Left ventricle myocardium inferior (tissue), 1 donor: ENCODE data around the gene APP. TPM values are rescaled to one million over a fixed set of nuclear protein-coding genes. Genes with fewer than 3 reads are reported as not detected.
A peak's percentile ranks its signal among the peaks of the same experiment; 100 is the strongest.
"Not testable (repeated sequence)": the region's sequence is repeated elsewhere in the genome, so short reads cannot be mapped to it uniquely, and the experiment has no call there.

Experiments
- DNase-seq: peaks from one replicate; pipeline ENCODE4 v3.0.0-alpha.2; 2020
- H3K27ac ChIP-seq: fragments of 200-600 bp; replicated peaks from 2 replicates; pipeline ENCODE4 v1.8.0; 2021
- H3K27me3 ChIP-seq: fragments of 200-600 bp; 2 replicates; pipeline ENCODE4 v1.8.0; 2021; ENCODE audit warnings: low read depth
- H3K36me3 ChIP-seq: fragments of 200-600 bp; 2 replicates; pipeline ENCODE4 v1.8.0; 2021
- H3K4me1 ChIP-seq: fragments of 200-600 bp; 2 replicates; pipeline ENCODE4 v1.8.0; 2021
- H3K4me3 ChIP-seq: fragments of 200-600 bp; 2 replicates; pipeline ENCODE4 v1.8.0; 2021; ENCODE audit warnings: mild to moderate bottlenecking, moderate library complexity
- H3K9me3 ChIP-seq: fragments of 200-600 bp; replicated peaks from 2 replicates; pipeline ENCODE4 v1.8.0; 2021
- intact Hi-C: fragments of 100-400 bp; cut with micrococcal nuclease; formaldehyde crosslinking; loops from one replicate; pipeline ENCODE4 v1.11.0; 2022
- total RNA-seq: library from RNA; stranded (reverse); fragmentation: NEBNext Ultra II Directional; extraction: Animal tissue kit (Norgen Biotek cat#: 25700); gene quantifications from one replicate; pipeline ENCODE4 v1.2.1, GENCODE V29; 2021
- TF ChIP-seq, protein P1 (sequence below): fragments of 200-600 bp; IDR thresholded peaks from 2 replicates; pipeline ENCODE4 v1.8.0; 2021; ENCODE audit warnings: antibody characterized with exemption, mild to moderate bottlenecking, borderline replicate concordance
- donor health status: DM: no; HTN: yes; CAD: no; lungs with severe emphysema.

The APP gene
- total RNA-seq, 1 donor from 2014 or later = 332 TPM

DNA sequence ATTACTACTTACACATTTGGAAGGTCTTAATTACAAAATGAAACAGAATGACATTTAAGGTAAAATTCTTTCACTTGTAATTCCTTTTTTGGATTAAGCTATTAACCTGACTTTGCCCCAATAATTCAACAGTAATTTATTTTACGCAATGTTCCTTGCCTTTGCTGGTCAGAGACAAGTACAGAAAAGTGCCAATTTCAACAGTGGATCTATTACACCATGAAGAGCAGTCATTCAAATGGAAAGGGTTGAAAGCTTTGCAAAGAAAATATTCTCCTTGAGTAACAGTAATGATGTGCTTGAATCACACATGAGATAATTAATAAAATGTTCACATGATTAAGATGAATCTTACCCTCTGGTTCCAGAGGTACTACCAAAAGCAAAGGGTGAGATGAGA is 84.7 kb downstream of the APP start:
- peaks cover 32% of the 10 kb centered on the region for H3K4me1 ChIP-seq
- no peak overlapping the region for H3K27ac ChIP-seq
- DNase-seq = no peak
- intact Hi-C loops = no loop called here
- no peaks in the 10 kb centered on the region for H3K9me3 ChIP-seq
- TF ChIP-seq, protein P1, sequence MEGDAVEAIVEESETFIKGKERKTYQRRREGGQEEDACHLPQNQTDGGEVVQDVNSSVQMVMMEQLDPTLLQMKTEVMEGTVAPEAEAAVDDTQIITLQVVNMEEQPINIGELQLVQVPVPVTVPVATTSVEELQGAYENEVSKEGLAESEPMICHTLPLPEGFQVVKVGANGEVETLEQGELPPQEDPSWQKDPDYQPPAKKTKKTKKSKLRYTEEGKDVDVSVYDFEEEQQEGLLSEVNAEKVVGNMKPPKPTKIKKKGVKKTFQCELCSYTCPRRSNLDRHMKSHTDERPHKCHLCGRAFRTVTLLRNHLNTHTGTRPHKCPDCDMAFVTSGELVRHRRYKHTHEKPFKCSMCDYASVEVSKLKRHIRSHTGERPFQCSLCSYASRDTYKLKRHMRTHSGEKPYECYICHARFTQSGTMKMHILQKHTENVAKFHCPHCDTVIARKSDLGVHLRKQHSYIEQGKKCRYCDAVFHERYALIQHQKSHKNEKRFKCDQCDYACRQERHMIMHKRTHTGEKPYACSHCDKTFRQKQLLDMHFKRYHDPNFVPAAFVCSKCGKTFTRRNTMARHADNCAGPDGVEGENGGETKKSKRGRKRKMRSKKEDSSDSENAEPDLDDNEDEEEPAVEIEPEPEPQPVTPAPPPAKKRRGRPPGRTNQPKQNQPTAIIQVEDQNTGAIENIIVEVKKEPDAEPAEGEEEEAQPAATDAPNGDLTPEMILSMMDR = no peak
- no peaks in the 10 kb centered on the region for H3K27me3 ChIP-seq
- H3K4me3 ChIP-seq = no peak overlapping the region
- H3K36me3 ChIP-seq = peaks cover 17% of the 10 kb centered on the region

DNA sequence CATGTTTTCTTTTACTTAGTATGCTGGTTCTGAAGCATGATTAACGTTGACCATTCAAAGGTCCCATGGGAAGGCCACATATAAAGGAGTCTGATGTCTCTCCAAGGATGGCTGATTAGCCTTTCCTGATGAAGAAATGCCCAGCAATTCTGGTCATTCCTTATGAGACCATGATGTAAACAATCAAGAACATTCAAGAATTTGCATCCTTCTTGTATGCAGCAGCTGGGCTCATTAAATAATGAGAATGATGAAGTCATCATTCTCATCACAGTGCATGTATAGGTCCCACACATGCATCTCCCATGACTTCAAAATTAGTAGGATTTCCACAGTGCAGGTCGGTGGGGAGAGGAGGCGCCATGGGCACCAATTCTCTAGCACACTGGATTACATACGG is 85.4 kb downstream of the APP start:
- Histone ChIP-seq H3K4me3 (no peak overlapping the region), H3K27ac (no peak overlapping the region), H3K27me3 (no peaks in the 10 kb centered on the region), H3K36me3 (peaks cover 17% of the 10 kb centered on the region), H3K9me3 (no peaks in the 10 kb centered on the region), H3K4me1 (peaks cover 32% of the 10 kb centered on the region)
- TF ChIP-seq, protein P1 = no peak
- intact Hi-C loops = no loop called here
- no peak for DNase-seq

DNA sequence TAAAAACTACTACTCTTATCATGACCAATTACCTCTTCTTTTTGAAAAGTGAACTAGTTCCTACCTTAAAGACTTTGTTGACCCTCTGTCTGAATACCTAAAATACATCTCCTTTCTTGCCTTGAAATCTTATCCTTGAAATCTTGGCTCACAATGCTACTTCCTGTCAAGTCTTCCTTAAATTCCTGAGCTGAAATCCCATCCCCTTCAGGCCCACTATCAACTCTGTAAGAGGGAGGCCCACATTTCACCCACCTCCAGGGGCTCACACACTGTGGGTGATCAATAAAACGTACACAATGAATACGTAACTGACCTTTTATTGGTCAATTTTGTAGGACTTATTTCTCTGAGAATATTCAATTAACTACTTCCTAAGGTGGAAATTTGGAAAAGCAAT is 88.0 kb downstream of the APP start:
- intact Hi-C loops = no loop called here
- no peak for DNase-seq
- Histone ChIP-seq H3K36me3 (no peaks in the 10 kb centered on the region), H3K27ac (no peak overlapping the region), H3K4me3 (no peak overlapping the region), H3K4me1 (peaks cover 46% of the 10 kb centered on the region), H3K9me3 (no peaks in the 10 kb centered on the region), H3K27me3 (no peaks in the 10 kb centered on the region)
- TF ChIP-seq, protein P1 = no peak

DNA sequence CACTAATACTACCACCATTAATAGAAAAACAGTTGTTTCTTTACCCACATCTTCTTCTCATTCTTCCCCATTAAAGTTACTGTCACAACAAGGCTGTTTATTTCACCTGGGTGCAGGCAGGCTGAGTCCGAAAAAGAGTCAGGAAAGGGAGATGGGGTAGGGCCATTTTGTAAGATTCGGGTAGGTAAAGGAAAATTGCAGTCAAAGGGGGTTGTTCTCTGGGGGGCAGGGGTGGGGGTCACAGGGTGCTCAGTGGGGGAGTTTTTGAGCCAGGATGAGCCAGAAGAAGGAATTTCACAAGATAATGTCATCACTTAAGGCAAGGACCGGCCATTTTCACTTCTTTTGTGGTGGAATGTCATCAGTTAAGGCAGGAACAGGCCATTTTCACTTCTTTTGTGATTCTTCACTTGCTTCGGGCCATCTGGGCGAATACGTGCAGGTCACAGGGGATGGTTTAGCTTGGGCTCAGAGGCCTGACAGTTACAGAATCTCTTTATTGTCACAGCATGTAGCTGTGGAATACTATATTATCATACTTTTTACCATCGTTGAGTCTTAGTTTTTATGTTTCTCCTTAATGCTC is 89.3 kb downstream of the APP start:
- H3K27me3 ChIP-seq, DNase-seq, H3K36me3 ChIP-seq, H3K4me3 ChIP-seq, intact Hi-C loops, H3K9me3 ChIP-seq, H3K27ac ChIP-seq: not testable (repeated sequence)
- peaks cover 45% of the 10 kb centered on the region for H3K4me1 ChIP-seq

DNA sequence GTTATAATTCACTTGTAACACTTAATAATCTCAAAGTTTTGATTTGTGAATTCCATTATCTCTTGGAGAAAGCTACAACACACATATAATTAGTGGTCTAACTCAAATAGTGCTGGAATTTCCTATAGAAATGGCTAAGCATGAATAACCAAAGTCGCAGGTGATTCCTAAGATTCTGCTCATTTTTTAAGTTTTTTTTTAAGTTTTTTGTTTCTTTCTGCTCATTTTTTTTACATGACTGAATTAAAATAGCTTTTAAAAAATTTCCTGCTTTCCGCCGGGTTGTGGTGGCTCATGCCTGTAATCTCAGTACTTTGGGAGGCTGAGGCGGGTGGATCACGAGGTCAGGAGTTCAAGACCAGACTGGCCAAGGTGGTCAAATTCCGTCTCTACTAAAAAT is 90.4 kb downstream of the APP start:
- intact Hi-C loops = no loop called here
- H3K9me3 ChIP-seq = no peaks in the 10 kb centered on the region
- TF ChIP-seq, protein P1 = no peak
- no peak overlapping the region for H3K4me3 ChIP-seq
- peaks cover 37% of the 10 kb centered on the region for H3K4me1 ChIP-seq
- H3K27me3 ChIP-seq = no peaks in the 10 kb centered on the region
- no peak overlapping the region for H3K27ac ChIP-seq
- DNase-seq = no peak
- no peaks in the 10 kb centered on the region for H3K36me3 ChIP-seq

DNA sequence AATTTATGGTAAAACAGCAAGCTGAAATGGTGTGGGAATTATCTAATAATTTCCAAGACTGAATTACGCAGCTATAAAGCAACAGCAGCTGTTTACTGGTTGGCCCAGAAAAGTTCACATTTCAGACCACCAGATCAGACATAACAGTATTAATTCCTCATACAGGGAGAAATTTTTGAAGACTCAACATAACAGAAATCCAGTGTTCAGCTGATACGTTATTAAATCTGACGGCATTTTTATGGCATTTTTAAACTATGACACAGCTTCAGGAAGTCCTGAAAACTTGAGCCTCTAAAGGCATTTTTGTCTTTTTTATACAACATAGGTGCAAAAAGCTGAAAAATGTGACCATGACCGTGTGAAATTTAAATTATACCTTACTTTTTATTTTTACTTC is 91.2 kb downstream of the APP start:
- Histone ChIP-seq H3K4me3 (no peak overlapping the region), H3K27me3 (no peaks in the 10 kb centered on the region), H3K4me1 (peaks cover 30% of the 10 kb centered on the region), H3K36me3 (no peaks in the 10 kb centered on the region), H3K27ac (peak overlapping the region; percentile 17), H3K9me3 (no peaks in the 10 kb centered on the region)
- intact Hi-C loops = no loop called here
- TF ChIP-seq, protein P1 = no peak
- no peak for DNase-seq
